GM06990 (cell line): ENCODE results near the gene IFNE.
A peak's percentile ranks its signal among the peaks of the same experiment; 100 is the strongest.

Experiments
- DNase-seq: peaks from one replicate; pipeline ENCODE4 v3.0.0-alpha.2; 2011; ENCODE audit not compliant: insufficient read length; ENCODE audit errors: extremely low read depth
- H3K27me3 ChIP-seq: replicated peaks from 2 replicates; pipeline ENCODE4 v1.6.0; 2011; ENCODE audit warnings: low read length; ENCODE audit not compliant: control insufficient read depth, insufficient read depth
- H3K36me3 ChIP-seq: 2 replicates; pipeline ENCODE4 v1.5.1; 2011; ENCODE audit warnings: low read length; ENCODE audit not compliant: control insufficient read depth, insufficient read depth
- H3K4me3 ChIP-seq: replicated peaks from 2 replicates; pipeline ENCODE4 v1.5.1; 2011; ENCODE audit warnings: low read depth, mild to moderate bottlenecking, control low read depth, low read length
- CTCF ChIP-seq: IDR thresholded peaks from 2 replicates; pipeline ENCODE4 v1.5.1; 2011; ENCODE audit warnings: low read length, control low read depth, mild to moderate bottlenecking, inconsistent platforms; ENCODE audit not compliant: insufficient read depth, poor library complexity, severe bottlenecking

Gene IFNE

GRCh38 chr9:21482213-21482612 is at the start of gene IFNE:
TSS of gene IFNE (minus strand) at chr9:21482313. CDS start at chr9:21481694, 619 bp downstream.
- no peak for TF ChIP-seq CTCF
- no peak for DNase-seq
- 0 out of 2 replicates have a peak, but pooled peaks cover 1% of the 10 kb centered on the region for H3K27me3 ChIP-seq
- H3K36me3 ChIP-seq: no peaks in the 10 kb centered on the region
- H3K4me3 ChIP-seq: no peak within 1 kb of the TSS

GRCh38 chr9:21528123-21528808 is 46.2 kb upstream of the IFNE start:
- no peaks in the 10 kb centered on the region for H3K27me3 ChIP-seq
- no peak for DNase-seq
- TF ChIP-seq CTCF: no peak
- no peak overlapping the region for H3K4me3 ChIP-seq
- no peaks in the 10 kb centered on the region for H3K36me3 ChIP-seq

- peak; percentile 0 for DNase-seq
- Histone ChIP-seq H3K4me3 (no peak overlapping the region), H3K27me3 (no peaks in the 10 kb centered on the region), H3K36me3 (no peaks in the 10 kb centered on the region)
- no peak for TF ChIP-seq CTCF
Observed at GRCh38 chr9:21527579-21527978, 45.5 kb upstream of the IFNE start.

GRCh38 chr9:21525174-21525573 is 43.1 kb upstream of the IFNE start:
- no peaks in the 10 kb centered on the region for H3K27me3 ChIP-seq
- no peak for TF ChIP-seq CTCF
- no peaks in the 10 kb centered on the region for H3K36me3 ChIP-seq
- no peak overlapping the region for H3K4me3 ChIP-seq
- no peak for DNase-seq

- no peak for DNase-seq
- Histone ChIP-seq H3K36me3 (no peaks in the 10 kb centered on the region), H3K4me3 (no peak overlapping the region), H3K27me3 (no peaks in the 10 kb centered on the region)
- TF ChIP-seq CTCF: no peak
Observed at GRCh38 chr9:21524099-21524830, 42.2 kb upstream of the IFNE start.
